Stimulated activated naive CD4-positive, alpha-beta T cell (primary cell): ENCODE measurements around the gene CFAP100.

Experiments
- DNase-seq, 6 experiments: peaks; one replicate each; lab custom pipeline; 2025; lab: John Stamatoyannopoulos, UW

CFAP100 gene

GRCh38 chr3:126376444-126376843 is 18.3 kb upstream of the CFAP100 start:
- DNase-seq = no peak

- no peak for DNase-seq
These were observed 17.5 kb upstream of the CFAP100 start for GRCh38 chr3:126377211-126377610.

GRCh38 chr3:126378341-126378751 is 16.4 kb upstream of the CFAP100 start:
- no peak for DNase-seq

- no peak for DNase-seq
These were observed 14.5 kb upstream of the CFAP100 start for GRCh38 chr3:126380011-126380768.

- no peak for DNase-seq
These were observed 12.7 kb upstream of the CFAP100 start for GRCh38 chr3:126381966-126382365.

GRCh38 chr3:126389112-126389793 is 5.5 kb upstream of the CFAP100 start:
- DNase-seq = peak in 3 of 6 experiments; percentile 4 to 16 (median 5)

GRCh38 chr3:126389794-126390146 is 4.9 kb upstream of the CFAP100 start:
- no peak for DNase-seq

- no peak for DNase-seq
These were observed 4.5 kb upstream of the CFAP100 start for GRCh38 chr3:126390201-126390600.

- DNase-seq = no peak
These were observed 4.0 kb upstream of the CFAP100 start for GRCh38 chr3:126390751-126391150.

GRCh38 chr3:126391631-126392030 is 3.1 kb upstream of the CFAP100 start:
- no peak for DNase-seq

- no peak for DNase-seq
These were observed 2.5 kb upstream of the CFAP100 start for GRCh38 chr3:126392246-126392645.

- no peak for DNase-seq
These were observed 1.1 kb upstream of the CFAP100 start for GRCh38 chr3:126393563-126393962.

- no peak for DNase-seq
These were observed 240 bp downstream of the CFAP100 start for GRCh38 chr3:126394977-126395321.

GRCh38 chr3:126395846-126396513 is 1.3 kb downstream of the CFAP100 start:
- no peak for DNase-seq

GRCh38 chr3:126396536-126396935 is 1.8 kb downstream of the CFAP100 start:
- no peak for DNase-seq

- DNase-seq = no peak
These were observed 3.1 kb downstream of the CFAP100 start for GRCh38 chr3:126397610-126398422.

GRCh38 chr3:126398423-126399350 is 4.0 kb downstream of the CFAP100 start:
- DNase-seq = no peak

GRCh38 chr3:126399351-126399735 is 4.6 kb downstream of the CFAP100 start:
- no peak for DNase-seq

GRCh38 chr3:126399756-126400155 is 5.0 kb downstream of the CFAP100 start:
- no peak for DNase-seq

GRCh38 chr3:126401611-126402160 is 7.0 kb downstream of the CFAP100 start:
- DNase-seq = no peak

- no peak for DNase-seq
These were observed 7.5 kb downstream of the CFAP100 start for GRCh38 chr3:126402178-126402577.
